Progenitor cell of endocrine pancreas (in vitro differentiated cells): Measurements from ENCODE around the gene MYLK. TPM values are rescaled to one million over a fixed set of nuclear protein-coding genes. Genes with fewer than 3 reads are reported as not detected.

Experiments
- DNase-seq: peaks from one replicate; pipeline ENCODE4 v3.0.0; 2021; ENCODE audit warnings: low spot score; ENCODE audit not compliant: unreplicated experiment
- H3K27ac Mint-ChIP-seq: 2 replicates; pipeline ENCODE4 v1.8.0; 2021; ENCODE audit warnings: mild to moderate bottlenecking, moderate library complexity, mixed read lengths
- H3K27me3 Mint-ChIP-seq: 2 replicates; pipeline ENCODE4 v1.8.0; 2021; ENCODE audit warnings: mixed read lengths
- H3K36me3 Mint-ChIP-seq: 2 replicates; pipeline ENCODE4 v1.8.0; 2022; ENCODE audit warnings: mixed read lengths; ENCODE audit not compliant: insufficient read depth
- H3K4me1 Mint-ChIP-seq: 2 replicates; pipeline ENCODE4 v1.8.0; 2021; ENCODE audit warnings: low read depth, mixed read lengths
- H3K4me3 Mint-ChIP-seq: 2 replicates; pipeline ENCODE4 v1.8.0; 2021; ENCODE audit warnings: low read depth, mild to moderate bottlenecking, moderate library complexity, mixed read lengths
- H3K9me3 Mint-ChIP-seq: 2 replicates; pipeline ENCODE4 v1.8.0; 2021; ENCODE audit warnings: low read depth, mixed read lengths
- total RNA-seq: library from RNA; stranded (reverse); gene quantifications from 2 replicates; pipeline ENCODE4 v1.2.1, GENCODE V29; 2021
- TF ChIP-seq, protein P1 (sequence below): fragments of 200-600 bp; sonication (generic); IDR thresholded peaks from one replicate; pipeline ENCODE4 v1.5.0; 2021; ENCODE audit warnings: antibody characterized with exemption, mild to moderate bottlenecking; ENCODE audit not compliant: unreplicated experiment

Gene MYLK
- total RNA-seq, 1 donor from 2014 or later: 1.1 TPM

DNA sequence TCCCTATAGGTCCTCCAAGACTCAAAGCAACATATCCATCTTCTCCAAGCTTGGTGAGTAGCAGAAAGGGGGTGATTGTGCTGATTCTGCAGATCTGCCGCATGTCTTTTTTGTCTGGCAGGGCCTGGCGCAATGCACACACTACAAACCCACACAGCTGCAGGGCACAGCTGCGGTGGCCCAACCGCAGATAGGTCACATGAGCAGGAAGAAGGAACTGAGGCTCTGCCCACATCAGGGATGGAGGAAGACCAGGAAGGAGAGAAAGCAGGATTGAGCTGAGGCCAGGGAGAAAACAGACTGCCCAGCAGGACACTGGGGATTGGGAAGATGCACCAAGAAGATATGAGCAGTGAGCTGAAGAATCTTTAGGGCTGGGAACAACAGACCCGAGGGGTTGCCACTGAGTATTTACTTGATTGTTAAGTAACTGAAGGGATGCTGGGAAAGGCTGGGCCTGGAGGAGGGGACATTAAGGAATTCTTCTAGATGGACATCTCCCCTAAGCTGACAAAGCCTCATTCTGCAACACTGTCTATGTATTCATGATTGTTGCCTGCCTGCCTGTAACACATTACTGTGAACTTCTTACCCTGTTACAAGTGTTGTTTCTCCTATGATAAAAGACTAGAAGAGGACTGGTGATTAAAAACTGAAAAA is 126.7 kb downstream of the MYLK start:
- H3K9me3 Mint-ChIP-seq: no peaks in the 10 kb centered on the region
- no peak for DNase-seq
- peaks cover 28% of the 10 kb centered on the region for H3K4me1 Mint-ChIP-seq
- no peaks in the 10 kb centered on the region for H3K36me3 Mint-ChIP-seq
- no peak overlapping the region for H3K27ac Mint-ChIP-seq
- H3K4me3 Mint-ChIP-seq: no peak overlapping the region
- no peaks in the 10 kb centered on the region for H3K27me3 Mint-ChIP-seq
- TF ChIP-seq, protein P1, sequence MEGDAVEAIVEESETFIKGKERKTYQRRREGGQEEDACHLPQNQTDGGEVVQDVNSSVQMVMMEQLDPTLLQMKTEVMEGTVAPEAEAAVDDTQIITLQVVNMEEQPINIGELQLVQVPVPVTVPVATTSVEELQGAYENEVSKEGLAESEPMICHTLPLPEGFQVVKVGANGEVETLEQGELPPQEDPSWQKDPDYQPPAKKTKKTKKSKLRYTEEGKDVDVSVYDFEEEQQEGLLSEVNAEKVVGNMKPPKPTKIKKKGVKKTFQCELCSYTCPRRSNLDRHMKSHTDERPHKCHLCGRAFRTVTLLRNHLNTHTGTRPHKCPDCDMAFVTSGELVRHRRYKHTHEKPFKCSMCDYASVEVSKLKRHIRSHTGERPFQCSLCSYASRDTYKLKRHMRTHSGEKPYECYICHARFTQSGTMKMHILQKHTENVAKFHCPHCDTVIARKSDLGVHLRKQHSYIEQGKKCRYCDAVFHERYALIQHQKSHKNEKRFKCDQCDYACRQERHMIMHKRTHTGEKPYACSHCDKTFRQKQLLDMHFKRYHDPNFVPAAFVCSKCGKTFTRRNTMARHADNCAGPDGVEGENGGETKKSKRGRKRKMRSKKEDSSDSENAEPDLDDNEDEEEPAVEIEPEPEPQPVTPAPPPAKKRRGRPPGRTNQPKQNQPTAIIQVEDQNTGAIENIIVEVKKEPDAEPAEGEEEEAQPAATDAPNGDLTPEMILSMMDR: no peak

DNA sequence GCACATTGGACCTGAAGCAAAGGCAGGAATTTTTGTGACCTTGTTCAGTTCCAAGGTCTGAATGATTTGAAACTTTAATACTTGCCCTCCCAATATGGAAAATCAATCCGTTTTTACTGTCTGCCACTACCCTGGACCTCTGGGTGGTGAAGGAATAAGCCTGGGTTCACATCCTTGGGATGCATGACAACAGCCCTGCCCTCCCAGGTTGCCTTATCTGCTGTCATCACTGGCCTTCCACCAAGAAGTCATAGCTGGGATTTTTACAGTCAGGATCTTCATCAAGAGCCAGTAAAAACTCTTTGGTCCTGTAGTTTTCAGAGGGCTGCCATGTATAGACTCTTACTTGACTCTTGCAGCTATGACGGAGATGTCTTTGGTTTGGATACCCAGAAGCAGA is 128.6 kb downstream of the MYLK start:
- DNase-seq: no peak
- Mint-ChIP-seq H3K36me3 (no peaks in the 10 kb centered on the region), H3K9me3 (no peaks in the 10 kb centered on the region), H3K4me1 (peaks cover 30% of the 10 kb centered on the region), H3K27ac (peak overlapping the region; percentile 91), H3K4me3 (peak overlapping the region; percentile 32), H3K27me3 (no peaks in the 10 kb centered on the region)
- TF ChIP-seq, protein P1: no peak

DNA sequence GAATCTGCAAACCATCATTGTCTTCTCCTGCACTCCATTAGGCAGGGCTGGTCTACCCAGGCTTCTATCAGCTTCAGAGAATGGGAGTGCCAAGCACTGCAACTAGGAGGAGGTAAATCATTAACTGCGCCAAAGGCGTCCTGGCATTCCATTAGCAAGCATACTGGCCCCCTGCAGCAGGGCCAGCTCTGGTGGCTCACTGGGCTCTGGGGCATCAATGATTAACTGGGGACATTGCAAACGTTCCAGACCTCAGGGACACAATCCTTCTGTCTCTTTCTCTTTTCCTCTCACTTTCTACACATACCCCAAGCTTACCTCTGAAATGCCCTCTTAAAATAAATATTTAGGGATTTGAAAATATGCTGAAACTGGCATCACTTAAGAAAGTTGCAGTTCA is 129.0 kb downstream of the MYLK start:
- H3K27ac Mint-ChIP-seq: peak overlapping the region; percentile 91
- H3K36me3 Mint-ChIP-seq: no peaks in the 10 kb centered on the region
- H3K9me3 Mint-ChIP-seq: no peaks in the 10 kb centered on the region
- DNase-seq: peak; percentile 61
- TF ChIP-seq, protein P1: no peak
- peaks cover 32% of the 10 kb centered on the region for H3K4me1 Mint-ChIP-seq
- peak overlapping the region; percentile 32 for H3K4me3 Mint-ChIP-seq
- no peaks in the 10 kb centered on the region for H3K27me3 Mint-ChIP-seq

DNA sequence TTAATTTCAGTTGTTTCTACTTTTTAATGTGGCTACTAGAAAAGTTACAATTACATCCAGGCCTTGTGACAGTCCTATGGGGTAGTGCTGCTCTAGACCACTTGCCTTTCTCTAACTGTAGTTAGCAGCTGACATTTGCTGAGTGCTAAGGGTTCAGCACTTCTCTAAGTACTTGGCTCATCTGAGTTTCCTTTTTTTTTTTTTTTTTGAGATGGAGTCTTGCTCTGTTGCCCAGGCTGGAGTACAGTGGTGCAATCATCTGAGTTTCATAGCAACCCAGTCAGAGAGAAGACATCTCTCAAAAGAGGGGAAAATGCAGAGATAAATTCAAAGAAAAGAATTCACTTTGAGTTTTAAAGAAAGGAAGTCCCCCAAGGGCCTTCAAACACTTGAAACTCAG is 130.8 kb downstream of the MYLK start:
- peaks cover 32% of the 10 kb centered on the region for H3K4me1 Mint-ChIP-seq
- H3K9me3 Mint-ChIP-seq: no peaks in the 10 kb centered on the region
- no peak for DNase-seq
- no peaks in the 10 kb centered on the region for H3K27me3 Mint-ChIP-seq
- H3K27ac Mint-ChIP-seq: no peak overlapping the region
- TF ChIP-seq, protein P1: no peak
- no peaks in the 10 kb centered on the region for H3K36me3 Mint-ChIP-seq
- no peak overlapping the region for H3K4me3 Mint-ChIP-seq

DNA sequence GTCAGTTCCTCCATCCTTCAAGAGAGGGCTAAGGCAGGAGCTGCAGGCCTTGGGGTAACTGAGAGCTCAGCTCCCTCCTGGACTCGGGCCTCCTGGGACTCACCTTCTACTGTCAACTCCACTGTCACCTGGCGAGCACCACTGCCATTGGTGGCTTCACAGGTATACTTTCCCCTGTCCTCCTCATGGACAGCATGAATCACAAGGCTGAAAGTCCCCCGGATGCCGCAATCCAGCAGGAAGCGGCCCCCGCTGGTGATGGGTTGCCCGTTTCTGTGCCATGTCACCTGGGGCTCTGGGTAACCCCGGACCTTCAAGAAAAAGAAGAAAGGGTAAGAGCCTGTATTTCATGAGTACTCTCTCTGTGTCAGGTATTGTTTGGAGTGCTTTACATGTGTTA is 131.9 kb downstream of the MYLK start:
- Mint-ChIP-seq H3K27me3 (no peaks in the 10 kb centered on the region), H3K9me3 (no peaks in the 10 kb centered on the region), H3K4me1 (peaks cover 27% of the 10 kb centered on the region), H3K4me3 (no peak overlapping the region), H3K36me3 (no peaks in the 10 kb centered on the region), H3K27ac (no peak overlapping the region)
- TF ChIP-seq, protein P1: no peak
- no peak for DNase-seq
